Loucy (cell line): ENCODE results near the gene SH3PXD2B.

Source experiments
- EZH2phosphoT487 ChIP-seq: fragments of 200-600 bp; IDR thresholded peaks from 2 replicates; pipeline ENCODE4 v1.6.1; 2018; ENCODE audit warnings: antibody characterized with exemption, mild to moderate bottlenecking, moderate library complexity, borderline replicate concordance
- TF ChIP-seq, protein P1 (sequence below): fragments of 200-600 bp; sonication (generic); conservative IDR thresholded peaks from 2 replicates; pipeline ENCODE4 v1.5.1; 2014; ENCODE audit warnings: mild to moderate bottlenecking, antibody characterized with exemption, low read length

DNA sequence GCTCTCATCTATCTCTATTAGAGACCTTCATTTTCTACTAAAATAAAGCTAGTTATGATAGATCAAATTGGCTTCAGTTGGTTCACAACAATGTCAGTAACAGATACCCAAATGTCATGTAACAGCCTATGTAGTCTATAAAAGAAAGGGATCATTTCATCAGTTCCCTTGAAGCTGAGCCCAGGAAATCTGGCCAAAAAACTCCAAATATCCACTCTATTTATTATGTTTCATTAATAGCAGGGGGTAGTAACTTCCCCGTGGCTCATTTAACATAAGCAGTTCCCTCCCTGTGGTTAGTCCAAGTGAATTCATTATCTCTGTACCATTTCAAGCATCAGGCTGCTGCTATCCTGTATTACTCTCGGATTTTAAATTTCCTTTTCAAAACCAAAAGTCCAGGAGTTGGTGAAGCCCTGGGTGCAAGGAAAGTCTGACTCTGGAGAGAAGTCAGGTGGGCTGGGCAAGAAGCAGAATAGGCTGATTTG is 66.0 kb downstream of the SH3PXD2B start:
- TF ChIP-seq, protein P1, sequence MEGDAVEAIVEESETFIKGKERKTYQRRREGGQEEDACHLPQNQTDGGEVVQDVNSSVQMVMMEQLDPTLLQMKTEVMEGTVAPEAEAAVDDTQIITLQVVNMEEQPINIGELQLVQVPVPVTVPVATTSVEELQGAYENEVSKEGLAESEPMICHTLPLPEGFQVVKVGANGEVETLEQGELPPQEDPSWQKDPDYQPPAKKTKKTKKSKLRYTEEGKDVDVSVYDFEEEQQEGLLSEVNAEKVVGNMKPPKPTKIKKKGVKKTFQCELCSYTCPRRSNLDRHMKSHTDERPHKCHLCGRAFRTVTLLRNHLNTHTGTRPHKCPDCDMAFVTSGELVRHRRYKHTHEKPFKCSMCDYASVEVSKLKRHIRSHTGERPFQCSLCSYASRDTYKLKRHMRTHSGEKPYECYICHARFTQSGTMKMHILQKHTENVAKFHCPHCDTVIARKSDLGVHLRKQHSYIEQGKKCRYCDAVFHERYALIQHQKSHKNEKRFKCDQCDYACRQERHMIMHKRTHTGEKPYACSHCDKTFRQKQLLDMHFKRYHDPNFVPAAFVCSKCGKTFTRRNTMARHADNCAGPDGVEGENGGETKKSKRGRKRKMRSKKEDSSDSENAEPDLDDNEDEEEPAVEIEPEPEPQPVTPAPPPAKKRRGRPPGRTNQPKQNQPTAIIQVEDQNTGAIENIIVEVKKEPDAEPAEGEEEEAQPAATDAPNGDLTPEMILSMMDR, result no peak
- no peak for TF ChIP-seq EZH2phosphoT487
